GM12892 (cell line): ENCODE measurements around the gene MACROD1.

Experiments used
- POLR2A ChIP-seq: IDR thresholded peaks from 2 replicates; pipeline ENCODE4 v1.6.1; 2011; ENCODE audit warnings: low read depth, low read length, control low read depth
- POLR2AphosphoS5 ChIP-seq: IDR thresholded peaks from 2 replicates; pipeline ENCODE4 v1.6.1; 2011; ENCODE audit warnings: low read depth, low read length, control low read depth

DNA sequence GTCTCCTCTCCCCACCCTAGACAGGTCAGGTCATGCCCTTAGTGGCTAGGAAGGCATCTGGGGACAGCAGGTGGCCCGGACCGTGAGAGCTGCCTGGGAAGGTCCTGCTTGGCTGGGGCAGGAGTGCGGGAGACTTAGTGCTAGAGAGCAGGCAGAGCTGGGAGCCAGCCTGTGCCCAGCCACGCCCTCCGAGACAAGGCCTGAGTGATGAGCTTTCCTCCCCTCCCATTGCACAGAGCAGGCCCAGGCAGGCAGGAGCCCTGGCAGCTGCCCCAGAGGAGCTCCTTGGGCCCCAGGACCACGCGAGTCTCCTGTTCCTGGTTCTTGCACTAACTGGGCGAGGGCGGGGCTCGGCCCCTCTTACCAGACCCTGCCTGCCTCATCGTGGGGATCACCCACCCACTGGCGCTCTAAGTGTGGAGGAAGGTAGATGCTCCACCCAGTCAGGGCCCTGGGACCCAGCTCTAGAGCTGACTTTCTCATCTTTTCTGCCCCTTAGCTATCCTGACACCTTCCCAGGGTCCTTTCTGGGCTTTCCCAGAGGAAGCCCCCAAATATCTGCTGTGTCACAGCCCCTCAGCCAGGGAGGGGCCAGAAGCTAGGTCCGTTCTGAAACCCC is 44.9 kb downstream of the MACROD1 start:
- TF ChIP-seq POLR2A (no peak), POLR2AphosphoS5 (no peak)
